ENCODE measurements around the gene HACD3.

GRCh38 chr15:65541231-65541820 is 11.1 kb downstream of the HACD3 start:
- no peak for TF ChIP-seq PBX3 (IDR thresholded peaks at IDR 0.05)
- TF ChIP-seq CTCF (IDR thresholded peaks at IDR 0.05): no peak
- no peak for TF ChIP-seq RAD21 (conservative IDR thresholded peaks at IDR 0.05 in 1 of 2, IDR thresholded peaks at IDR 0.05 in 1 of 2)
- TF ChIP-seq, protein P1, sequence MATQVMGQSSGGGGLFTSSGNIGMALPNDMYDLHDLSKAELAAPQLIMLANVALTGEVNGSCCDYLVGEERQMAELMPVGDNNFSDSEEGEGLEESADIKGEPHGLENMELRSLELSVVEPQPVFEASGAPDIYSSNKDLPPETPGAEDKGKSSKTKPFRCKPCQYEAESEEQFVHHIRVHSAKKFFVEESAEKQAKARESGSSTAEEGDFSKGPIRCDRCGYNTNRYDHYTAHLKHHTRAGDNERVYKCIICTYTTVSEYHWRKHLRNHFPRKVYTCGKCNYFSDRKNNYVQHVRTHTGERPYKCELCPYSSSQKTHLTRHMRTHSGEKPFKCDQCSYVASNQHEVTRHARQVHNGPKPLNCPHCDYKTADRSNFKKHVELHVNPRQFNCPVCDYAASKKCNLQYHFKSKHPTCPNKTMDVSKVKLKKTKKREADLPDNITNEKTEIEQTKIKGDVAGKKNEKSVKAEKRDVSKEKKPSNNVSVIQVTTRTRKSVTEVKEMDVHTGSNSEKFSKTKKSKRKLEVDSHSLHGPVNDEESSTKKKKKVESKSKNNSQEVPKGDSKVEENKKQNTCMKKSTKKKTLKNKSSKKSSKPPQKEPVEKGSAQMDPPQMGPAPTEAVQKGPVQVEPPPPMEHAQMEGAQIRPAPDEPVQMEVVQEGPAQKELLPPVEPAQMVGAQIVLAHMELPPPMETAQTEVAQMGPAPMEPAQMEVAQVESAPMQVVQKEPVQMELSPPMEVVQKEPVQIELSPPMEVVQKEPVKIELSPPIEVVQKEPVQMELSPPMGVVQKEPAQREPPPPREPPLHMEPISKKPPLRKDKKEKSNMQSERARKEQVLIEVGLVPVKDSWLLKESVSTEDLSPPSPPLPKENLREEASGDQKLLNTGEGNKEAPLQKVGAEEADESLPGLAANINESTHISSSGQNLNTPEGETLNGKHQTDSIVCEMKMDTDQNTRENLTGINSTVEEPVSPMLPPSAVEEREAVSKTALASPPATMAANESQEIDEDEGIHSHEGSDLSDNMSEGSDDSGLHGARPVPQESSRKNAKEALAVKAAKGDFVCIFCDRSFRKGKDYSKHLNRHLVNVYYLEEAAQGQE (IDR thresholded peaks at IDR 0.05): no peak
